Stimulated activated CD8-positive, alpha-beta memory T cell treated with anti-CD3 and anti-CD28 coated beads, Interleukin-4, amount 100 ng/mL, for 4 hours (primary cell): Measurements from ENCODE around the gene LAMA2.

ENCODE experiments used
- DNase-seq, 2 donors: peaks; one replicate each; pipeline ENCODE4 v3.0.0-alpha.2; 2020; ENCODE audit warnings: low read depth in 2 of 2, low spot score in 1 of 2

The LAMA2 gene

DNA sequence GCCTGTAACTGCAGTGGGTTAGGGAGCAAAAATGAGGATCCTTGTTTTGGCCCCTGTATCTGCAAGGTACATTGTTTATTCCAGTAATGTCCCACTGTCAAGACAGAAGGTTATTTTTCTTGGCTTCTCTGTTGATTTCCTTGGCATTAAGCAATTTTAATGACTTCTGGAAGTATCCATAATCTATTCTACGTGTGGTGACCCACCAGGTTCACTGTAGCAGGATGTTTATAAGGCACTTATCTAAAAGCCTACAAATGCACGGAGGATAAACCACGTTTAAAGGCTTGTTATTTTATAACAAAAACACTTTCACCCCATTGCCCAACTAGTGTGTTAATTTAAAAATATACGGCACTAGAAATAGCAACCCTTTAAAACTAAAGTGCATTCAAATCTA lies 294.9 kb downstream of the LAMA2 start:
- no peak for DNase-seq

DNA sequence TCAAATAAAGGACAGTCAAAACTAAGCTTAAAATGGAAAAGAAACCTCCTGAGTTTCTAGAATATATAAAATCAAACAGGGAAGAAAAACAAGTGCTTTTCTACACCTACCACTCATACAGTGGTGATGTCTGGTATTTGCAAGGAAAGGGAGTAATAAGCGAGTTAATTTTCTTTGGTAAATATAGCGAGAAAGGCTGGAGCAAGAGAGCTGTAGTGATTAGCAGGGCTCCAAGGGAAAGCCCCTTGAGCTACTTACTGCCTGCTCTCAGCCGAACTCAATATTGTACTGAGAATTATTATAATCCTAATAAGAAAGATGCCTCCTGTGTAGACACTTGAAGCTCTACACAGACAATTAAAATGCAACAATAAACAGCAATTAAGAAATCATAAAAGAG lies 296.3 kb downstream of the LAMA2 start:
- DNase-seq, result no peak

- DNase-seq, result no peak
These were observed 298.1 kb downstream of the LAMA2 start for GRCh38 chr6:129181001-129181400.

DNA sequence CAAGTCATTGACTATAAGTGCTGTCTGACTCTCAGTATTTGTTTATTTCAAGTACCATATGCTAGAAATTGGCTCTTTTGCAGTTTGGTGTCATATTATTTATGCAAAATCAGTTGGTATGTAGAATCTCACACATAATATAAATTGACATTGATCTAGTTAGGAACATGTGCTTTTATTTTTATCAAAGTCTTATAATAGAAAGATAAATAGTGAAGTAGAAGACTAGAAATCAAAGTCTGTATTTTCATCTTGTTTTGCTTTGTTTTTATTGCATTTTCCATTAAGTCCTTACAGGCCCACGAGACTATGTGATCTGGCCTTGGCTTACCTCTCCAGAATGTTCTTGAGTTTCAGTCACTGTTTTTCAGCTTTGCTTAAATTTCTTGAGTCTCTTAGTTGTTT lies 300.3 kb downstream of the LAMA2 start:
- no peak for DNase-seq

- no peak for DNase-seq
These were observed 300.9 kb downstream of the LAMA2 start for GRCh38 chr6:129183681-129184301.

DNA sequence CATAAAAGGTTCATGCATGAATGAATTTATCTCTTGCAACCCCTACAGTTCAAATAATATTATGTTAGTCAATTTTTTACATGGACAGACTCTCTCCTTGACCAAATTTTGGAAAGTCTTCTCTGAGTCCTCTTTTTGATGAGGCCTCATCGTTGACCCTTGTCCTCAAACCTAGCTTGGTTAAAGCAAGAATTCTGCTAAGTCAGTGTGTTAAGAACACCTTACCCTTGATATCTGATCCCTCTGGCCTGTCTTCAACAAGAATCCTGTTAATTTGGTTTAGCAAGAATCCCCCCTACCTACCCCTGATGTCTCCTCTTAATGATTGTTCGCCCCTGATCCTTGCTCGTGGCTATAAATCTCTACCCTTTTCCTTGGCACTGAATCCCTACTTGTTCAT lies 301.4 kb downstream of the LAMA2 start:
- no peak for DNase-seq

DNA sequence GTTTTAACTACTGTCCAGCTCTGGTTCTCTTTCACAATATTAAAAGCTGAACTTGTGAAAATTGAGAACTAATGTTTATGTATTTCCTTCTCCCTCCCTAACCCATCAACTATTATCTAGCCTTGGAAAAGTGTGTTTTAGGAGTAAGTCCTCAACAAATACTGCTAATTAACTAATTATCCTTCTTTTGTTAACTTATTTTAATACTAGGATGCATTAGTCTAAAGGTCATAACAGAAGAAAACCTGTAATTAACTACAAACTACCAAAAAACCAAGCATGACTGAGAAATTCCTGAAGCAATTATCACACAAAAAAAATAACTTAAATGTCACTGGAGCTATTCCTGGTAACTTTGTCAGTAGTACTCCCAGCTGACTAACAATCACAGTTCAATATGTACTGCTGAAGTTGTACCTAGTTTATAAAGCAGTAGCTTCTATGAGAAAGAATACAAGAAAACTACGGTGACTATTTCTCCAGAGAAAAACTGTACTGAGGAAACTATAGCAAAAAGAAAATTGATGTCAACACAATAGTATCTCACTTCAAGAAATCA lies 301.9 kb downstream of the LAMA2 start:
- DNase-seq, result no peak

- DNase-seq, result no peak
These were observed 304.1 kb downstream of the LAMA2 start for GRCh38 chr6:129186988-129187387.

GRCh38 chr6:129188306-129188705 lies 305.4 kb downstream of the LAMA2 start:
- DNase-seq, result no peak

- DNase-seq, result no peak
These were observed 305.9 kb downstream of the LAMA2 start for GRCh38 chr6:129188795-129189194.

DNA sequence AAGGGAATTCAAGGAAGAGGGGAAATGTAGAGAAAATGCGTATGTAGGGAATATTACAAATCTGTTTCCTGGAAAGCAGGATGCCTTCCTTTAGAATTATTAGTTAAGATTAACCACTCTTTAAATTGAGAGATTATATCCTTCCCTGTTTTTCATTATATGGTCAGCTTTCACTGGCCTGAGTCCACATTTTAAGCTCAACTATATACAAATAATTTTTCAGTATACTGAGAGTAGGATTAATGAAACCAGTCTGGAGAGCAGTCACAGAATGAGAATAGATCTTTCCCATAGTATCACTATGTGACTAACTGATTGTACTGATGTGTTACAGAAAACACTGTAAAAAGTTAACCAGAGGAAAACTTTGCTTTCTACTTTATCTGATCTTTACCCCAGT lies 306.3 kb downstream of the LAMA2 start:
- DNase-seq, result no peak

DNA sequence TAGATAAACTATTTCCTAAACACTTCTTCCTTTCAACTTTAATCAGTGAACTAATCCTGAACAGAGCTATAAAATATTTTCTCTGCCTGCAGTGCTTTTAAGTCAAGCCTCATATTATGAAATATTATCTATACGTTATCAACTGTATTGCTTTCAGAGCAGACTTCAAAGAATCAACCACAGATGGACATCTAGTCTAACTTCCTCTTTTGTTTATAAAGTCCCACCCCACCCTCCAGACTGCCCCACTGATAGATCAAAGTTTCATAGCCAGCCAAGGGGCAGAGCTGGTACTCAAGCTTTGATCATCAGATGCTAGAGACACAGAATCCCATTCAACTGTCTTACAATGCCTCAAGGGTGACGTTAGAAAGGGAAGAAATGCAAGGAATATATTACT lies 308.3 kb downstream of the LAMA2 start:
- no peak for DNase-seq

DNA sequence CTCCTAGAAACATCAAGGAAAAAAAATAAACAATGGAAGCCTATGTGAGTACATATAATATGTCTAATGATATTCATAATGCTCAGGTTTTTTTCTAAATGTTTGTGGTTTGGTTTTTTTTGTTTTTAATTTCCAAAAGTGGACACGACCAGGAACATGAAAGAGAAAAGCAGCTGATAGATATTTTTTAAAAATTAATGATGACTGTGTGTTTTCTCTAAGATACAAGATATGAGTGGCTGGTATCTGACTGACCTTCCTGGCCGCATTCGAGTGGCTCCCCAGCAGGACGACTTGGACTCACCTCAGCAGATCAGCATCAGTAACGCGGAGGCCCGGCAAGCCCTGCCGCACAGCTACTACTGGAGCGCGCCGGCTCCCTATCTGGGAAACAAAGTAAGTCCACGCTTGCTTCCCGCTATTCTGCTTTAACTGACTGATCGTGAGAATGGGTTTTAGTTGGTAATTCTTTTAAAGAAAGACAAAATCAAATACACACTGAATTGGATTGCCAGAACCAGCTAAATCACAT lies 309.6 kb downstream of the LAMA2 start:
- DNase-seq, result no peak

GRCh38 chr6:129194306-129194941 lies 311.5 kb downstream of the LAMA2 start:
- DNase-seq, result no peak

- DNase-seq, result no peak
These were observed 312.2 kb downstream of the LAMA2 start for GRCh38 chr6:129195161-129195560.

DNA sequence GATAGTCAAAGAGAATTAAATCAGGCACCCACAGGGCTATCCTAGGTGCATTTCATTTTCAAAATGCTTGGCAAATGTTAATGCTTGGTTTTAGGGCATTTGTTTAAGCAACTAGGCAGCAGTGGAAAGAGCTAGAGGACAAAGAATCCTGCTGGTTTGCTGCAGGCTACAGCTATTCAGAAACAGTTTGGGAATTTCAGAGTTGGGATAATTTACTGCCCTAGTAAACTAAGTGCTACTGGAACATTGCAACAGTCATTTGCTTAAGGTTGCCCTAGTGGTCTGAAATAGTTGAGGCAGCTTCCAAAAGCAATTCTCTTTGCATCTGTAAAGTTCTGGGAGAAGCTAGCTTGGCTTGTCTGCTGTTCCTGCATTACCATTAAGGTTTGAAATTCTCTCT lies 312.7 kb downstream of the LAMA2 start:
- DNase-seq, result no peak

- DNase-seq, result no peak
These were observed 314.2 kb downstream of the LAMA2 start for GRCh38 chr6:129197154-129197553.

- DNase-seq, result no peak
These were observed 317.2 kb downstream of the LAMA2 start for GRCh38 chr6:129200151-129200550.

DNA sequence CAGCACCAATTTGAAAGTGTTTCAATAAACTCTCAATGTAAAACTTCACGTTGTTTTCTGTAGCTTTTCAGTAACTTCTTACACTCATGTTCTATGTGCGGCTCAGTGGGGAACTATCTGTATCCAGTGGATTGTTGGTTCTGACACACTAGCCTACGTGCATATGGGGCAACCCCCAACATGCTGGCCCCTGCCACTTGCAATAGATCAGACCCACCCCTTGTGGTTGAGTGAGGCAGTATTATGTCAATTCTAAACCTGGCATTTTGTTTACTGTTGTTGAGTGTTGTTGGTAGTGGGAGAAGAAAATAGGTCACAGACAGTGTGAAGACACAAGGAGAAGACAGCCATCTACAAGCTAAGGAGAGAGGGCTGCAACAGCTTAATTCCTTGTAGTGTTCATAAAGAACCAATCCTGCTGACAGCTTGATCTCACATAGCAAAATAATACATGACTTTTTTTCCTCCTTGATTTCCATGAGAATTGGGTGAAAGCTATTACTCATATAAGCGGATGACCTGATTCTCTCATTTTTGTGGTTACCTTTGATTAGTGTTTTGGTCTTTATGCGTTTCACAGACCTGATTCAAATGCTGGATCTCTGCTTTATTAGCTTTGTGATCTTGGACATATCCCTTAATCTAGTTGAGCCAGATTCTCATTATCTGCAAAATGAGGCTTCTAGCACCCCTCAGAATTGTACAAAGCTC lies 320.4 kb downstream of the LAMA2 start:
- DNase-seq, result no peak

DNA sequence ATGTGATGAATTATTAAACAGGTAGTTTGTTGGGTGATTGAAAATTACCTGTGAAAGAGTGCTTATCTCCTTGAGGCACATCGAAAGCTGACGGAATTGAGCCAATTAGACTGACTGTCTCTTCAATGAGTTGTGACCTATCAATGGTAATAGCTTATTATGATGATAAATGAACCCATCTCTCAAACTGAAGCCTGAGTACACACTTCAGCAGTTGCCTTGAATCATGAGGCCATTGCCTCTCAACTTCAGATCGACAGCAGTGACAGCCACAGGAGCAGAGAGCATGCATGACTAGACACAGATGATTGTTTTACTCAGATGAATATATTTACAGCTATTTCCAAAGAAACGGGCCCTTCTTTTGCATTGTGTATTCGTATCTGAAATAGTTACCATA lies 323.9 kb downstream of the LAMA2 start:
- no peak for DNase-seq

GRCh38 chr6:129207832-129208231 lies 324.9 kb downstream of the LAMA2 start:
- DNase-seq, result no peak

- DNase-seq, result no peak
These were observed 325.6 kb downstream of the LAMA2 start for GRCh38 chr6:129208415-129209034.
